LNCaP clone FGC (cell line): ENCODE measurements around the gene RAB30.
"Not testable (repeated sequence)": the region's sequence is repeated elsewhere in the genome, so short reads cannot be mapped to it uniquely, and the experiment has no call there.

ENCODE experiments used
- DNase-seq: peaks from one replicate; pipeline ENCODE4 v3.0.0-alpha.2; 2011; ENCODE audit warnings: low read depth
- H3K4me3 ChIP-seq: 2 replicates; pipeline ENCODE4 v1.5.1; 2011; ENCODE audit warnings: mild to moderate bottlenecking, low read depth, low read length, control low read depth
- TF ChIP-seq, protein P1 (sequence below): IDR thresholded peaks from 2 replicates; pipeline ENCODE4 v1.5.1; 2012; ENCODE audit warnings: mild to moderate bottlenecking; ENCODE audit not compliant: control insufficient read depth, insufficient read depth; ENCODE audit errors: extremely low read depth

RAB30 gene

DNA sequence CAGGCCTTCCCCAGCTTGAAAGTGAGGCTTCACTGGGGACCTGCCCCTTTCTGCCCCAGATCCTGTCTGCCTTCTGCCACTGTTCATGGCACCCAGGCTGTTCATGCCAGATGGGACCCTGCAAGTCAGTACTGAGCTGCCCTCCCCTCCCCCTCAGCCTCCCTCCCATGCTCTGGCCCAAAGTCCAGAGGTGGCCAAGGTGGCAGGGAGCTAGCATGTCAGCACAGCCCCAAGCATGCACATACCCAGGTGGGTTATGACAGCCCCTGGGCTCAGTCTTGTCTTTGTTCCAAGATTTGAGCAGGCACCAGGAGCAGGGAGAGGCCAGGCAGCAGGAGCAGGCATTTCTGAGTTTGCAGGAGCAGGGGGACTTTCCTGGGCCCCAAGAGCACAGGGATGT, 126.0 kb downstream of the RAB30 start:
- no peak for DNase-seq
- TF ChIP-seq, protein P1, sequence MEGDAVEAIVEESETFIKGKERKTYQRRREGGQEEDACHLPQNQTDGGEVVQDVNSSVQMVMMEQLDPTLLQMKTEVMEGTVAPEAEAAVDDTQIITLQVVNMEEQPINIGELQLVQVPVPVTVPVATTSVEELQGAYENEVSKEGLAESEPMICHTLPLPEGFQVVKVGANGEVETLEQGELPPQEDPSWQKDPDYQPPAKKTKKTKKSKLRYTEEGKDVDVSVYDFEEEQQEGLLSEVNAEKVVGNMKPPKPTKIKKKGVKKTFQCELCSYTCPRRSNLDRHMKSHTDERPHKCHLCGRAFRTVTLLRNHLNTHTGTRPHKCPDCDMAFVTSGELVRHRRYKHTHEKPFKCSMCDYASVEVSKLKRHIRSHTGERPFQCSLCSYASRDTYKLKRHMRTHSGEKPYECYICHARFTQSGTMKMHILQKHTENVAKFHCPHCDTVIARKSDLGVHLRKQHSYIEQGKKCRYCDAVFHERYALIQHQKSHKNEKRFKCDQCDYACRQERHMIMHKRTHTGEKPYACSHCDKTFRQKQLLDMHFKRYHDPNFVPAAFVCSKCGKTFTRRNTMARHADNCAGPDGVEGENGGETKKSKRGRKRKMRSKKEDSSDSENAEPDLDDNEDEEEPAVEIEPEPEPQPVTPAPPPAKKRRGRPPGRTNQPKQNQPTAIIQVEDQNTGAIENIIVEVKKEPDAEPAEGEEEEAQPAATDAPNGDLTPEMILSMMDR: no peak
- no peak overlapping the region for H3K4me3 ChIP-seq

DNA sequence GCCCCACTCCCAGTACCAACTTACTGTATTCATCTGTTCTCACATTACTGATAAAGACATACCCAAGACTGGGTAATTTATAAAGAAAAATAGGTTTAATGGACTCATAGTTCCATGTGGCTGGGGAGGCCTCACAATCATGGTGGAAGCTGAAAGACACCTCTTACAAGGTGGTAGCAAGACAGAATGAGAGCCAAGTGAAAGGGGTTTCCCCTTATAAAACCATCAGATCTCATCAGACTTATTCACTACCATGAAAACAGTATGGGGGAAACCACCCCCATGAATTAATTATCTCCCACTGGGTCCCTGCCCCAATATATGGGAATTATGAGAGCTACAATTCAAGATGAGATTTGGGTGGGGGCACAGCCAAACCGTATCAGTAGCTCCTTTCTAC, 126.7 kb downstream of the RAB30 start:
- H3K4me3 ChIP-seq, DNase-seq: not testable (repeated sequence)

DNA sequence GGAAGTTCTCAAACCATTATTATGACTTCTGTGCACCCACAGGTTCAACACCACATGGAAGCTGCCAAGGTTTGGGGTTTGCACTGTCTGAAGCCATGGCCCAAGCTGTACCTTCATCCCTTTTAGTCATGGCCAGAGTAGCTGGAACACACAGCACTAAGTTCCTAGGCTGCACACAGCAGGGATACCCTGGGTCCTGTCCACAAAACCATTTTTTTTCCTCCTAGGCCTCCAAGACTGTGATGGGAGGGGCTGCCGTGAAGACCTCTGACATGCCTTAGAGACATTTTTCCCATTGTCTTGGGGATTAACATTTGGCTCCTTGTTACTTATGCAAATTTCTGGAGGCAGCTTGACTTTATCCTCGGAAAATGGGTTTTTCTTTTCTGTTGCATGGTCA, 127.5 kb downstream of the RAB30 start:
- DNase-seq: no peak
- no peak overlapping the region for H3K4me3 ChIP-seq
- TF ChIP-seq, protein P1: no peak

DNA sequence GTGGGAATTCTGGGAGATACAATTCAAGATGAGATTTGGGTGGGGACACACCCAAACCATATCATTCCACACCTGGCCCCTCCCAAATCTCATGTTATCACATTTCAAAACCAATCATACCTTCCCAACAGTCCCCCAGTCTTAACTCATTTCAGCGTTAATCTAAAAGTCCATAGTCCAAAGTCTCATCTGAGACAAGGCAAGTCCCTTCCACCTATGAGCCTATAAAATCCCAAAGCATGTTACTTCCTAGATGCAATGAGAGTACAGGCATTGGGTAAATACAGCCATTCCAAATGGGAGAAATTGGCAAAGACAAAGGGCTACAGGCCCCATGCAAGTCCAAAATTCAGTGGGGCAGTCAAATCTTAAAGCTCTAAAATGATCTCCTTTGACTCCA, 128.3 kb downstream of the RAB30 start:
- not testable (repeated sequence) for DNase-seq, H3K4me3 ChIP-seq

DNA sequence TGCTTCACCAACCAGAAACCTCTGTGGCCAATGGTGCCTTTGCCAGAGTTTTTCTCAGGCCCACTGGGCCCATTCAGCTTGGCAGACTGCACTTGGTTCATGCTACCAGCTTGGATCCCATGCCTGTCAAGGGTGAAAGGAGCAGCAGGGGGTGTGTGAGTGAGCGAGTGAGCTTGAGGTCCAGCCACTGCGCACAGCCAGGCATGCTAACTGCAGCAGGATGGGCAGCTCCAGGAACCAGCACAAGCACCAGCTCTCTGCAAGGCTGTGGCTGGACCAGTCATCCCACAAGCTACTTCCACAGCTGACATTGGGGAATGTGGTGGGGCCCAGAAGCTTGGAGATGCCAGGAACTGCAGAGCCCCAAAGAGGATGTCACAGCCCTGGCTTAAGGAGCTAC, 129.3 kb downstream of the RAB30 start:
- DNase-seq: no peak
- TF ChIP-seq, protein P1: no peak
- no peak overlapping the region for H3K4me3 ChIP-seq

DNA sequence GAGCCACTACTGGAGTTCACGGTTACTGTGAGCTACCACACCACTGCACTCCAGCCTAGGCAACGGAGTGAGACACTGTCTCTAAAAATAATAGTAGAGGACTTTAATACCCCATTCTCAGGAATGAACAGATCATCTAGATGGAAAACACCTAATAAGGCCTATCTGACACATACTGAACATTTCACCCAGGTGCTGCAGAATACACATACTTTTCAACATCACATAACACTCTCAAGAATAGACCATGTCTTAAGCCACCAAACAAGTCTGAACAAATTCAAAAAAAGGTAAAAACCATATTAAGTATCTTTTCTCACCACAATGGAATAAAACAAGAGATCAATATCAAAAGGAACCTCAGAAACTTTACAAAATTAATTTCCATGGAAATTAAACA, 132.2 kb downstream of the RAB30 start:
- H3K4me3 ChIP-seq: no peak overlapping the region
- TF ChIP-seq, protein P1: no peak
- no peak for DNase-seq

DNA sequence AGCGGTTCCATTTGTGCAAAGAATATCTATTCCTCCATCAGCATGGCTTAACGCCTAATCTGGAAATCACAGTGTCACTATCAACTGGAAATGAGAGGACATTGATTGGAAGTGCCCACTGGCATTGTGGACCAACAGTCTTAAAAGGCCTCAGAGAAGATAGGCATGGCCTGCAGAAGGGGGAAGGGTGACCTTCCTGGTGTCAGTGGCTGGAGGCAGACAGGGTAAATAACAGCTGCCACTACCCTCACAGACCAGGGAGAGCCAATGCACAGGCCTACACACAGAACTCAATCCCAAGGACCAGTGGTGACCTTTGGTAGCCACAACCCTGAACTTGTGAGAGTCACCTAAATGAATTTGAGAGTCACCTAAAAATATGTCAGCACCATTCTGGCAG, 134.1 kb downstream of the RAB30 start:
- DNase-seq: no peak

DNA sequence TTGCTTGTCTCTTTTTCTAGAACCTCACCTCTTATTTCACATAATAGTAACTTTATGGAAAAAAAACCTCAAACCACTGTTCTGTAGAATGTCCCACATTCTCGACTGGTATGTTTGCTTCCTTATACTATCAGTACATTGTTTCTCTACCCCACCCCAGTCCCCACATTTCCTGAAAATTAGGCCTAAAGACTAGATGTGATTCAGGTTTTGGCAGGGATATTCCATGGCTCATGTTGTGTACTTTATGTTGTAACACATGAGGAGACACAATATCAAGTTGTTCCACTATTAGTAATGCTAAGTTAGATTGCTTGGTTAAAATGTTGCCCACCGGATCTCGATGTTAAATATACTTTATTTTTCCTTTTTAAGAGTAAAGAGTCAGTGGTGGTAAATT, 135.4 kb downstream of the RAB30 start:
- no peak overlapping the region for H3K4me3 ChIP-seq
- DNase-seq: no peak
- TF ChIP-seq, protein P1: no peak

More for the DNA sequence above, 134.1 kb downstream of the RAB30 start:
- TF ChIP-seq, protein P1: no peak
- H3K4me3 ChIP-seq: no peak overlapping the region
